Measurements from ENCODE around the gene HMGA1.

HMGA1 gene, protein sequence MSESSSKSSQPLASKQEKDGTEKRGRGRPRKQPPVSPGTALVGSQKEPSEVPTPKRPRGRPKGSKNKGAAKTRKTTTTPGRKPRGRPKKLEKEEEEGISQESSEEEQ

DNA sequence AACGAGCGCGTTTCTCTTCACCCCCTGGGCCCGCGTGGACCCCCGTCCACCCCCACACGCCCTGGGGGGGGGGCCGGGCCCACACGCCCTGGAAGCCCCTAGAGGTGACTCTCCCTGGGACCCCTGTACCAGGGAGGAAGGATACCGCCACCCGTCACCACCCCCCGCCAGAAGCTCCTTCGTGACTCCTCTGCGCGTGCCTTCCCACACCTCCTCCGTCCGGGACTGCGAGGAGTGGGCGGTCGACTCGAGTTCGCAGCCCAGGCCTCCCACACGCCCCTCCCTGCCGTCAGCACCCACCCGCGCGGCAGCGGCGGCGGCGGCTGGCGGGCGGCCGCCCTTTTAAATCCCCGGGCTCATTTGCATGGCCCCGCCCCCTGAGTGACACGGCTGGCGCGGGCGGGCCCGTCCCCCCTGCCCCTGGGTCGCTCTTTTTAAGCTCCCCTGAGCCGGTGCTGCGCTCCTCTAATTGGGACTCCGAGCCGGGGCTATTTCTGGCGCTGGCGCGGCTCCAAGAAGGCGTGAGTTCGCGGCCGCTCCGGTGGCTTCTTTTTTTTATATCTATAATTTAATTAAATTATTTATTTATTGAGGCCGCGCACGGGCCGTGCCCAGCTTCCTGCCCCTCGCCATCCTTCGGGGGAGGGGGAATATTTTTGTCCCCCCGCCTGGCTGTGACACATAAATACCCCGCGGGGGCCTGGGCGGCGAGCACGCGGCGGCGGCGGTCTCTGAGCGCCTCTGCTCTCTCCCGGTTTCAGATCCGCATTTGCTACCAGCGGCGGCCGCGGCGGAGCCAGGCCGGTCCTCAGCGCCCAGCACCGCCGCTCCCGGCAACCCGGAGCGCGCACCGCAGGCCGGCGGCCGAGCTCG lies at the start of gene HMGA1:
TSS of gene HMGA1 (plus strand) at position 431 of the 873 bp plus-strand sequence. CDS start 3,908 bp downstream, outside the sequence.
- peak; percentile 74 to 78 (median 76) for DNase-seq (ENCODE audit: low read depth in 2 of 3, low spot score in 2 of 3)

DNA sequence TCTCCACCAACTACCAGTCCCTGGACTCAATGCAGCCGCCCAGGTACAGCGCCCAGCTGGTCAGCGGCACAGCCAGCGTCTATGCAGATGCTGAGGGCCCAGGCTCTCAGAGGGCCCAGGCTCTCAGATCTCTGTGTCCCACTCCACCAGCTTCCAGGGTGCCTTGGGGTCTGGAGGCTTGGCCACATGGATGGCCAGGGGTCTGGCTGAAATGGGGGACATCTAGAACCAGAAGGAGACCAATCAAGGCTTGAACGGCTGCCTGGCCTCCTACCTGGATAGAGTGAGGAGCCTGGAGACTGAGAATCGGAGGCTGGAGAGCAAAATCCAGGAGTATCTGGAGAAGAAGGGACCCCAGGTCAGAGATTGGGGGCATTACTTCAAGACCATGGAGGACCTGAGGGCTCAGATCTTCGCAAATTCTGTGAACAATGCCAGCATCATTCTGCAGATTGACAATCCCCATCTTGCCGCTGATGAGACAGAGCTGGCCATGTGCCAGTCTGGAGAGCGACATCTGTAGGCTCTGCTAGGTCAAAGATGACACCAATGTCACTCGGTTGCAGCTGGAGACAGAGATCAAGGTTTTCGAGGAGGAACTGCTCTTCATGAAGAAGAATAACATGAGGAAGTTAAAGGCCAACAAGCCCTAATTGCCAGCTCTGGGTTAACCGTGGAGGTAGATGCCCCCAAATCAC lies 46.7 kb upstream of the HMGA1 start:
- no peak for DNase-seq (ENCODE audit: low read depth in 2 of 3, low spot score in 2 of 3)

GRCh38 chr6:34190504-34191122 lies 46.1 kb upstream of the HMGA1 start:
- DNase-seq (ENCODE audit: low read depth in 2 of 3, low spot score in 2 of 3): no peak

GRCh38 chr6:34194772-34195171 lies 41.9 kb upstream of the HMGA1 start:
- no peak for DNase-seq (ENCODE audit: low read depth in 2 of 3, low spot score in 2 of 3)

GRCh38 chr6:34195726-34196115 lies 41.0 kb upstream of the HMGA1 start:
- no peak for DNase-seq (ENCODE audit: low read depth in 2 of 3, low spot score in 2 of 3)

- DNase-seq (ENCODE audit: low read depth in 2 of 3, low spot score in 2 of 3): peak; percentile 71 to 91 (median 84)
Measured at GRCh38 chr6:34196116-34196832, 40.4 kb upstream of the HMGA1 start.

- DNase-seq (ENCODE audit: low read depth in 2 of 3, low spot score in 2 of 3): no peak
Measured at GRCh38 chr6:34196833-34197195, 39.9 kb upstream of the HMGA1 start.

DNA sequence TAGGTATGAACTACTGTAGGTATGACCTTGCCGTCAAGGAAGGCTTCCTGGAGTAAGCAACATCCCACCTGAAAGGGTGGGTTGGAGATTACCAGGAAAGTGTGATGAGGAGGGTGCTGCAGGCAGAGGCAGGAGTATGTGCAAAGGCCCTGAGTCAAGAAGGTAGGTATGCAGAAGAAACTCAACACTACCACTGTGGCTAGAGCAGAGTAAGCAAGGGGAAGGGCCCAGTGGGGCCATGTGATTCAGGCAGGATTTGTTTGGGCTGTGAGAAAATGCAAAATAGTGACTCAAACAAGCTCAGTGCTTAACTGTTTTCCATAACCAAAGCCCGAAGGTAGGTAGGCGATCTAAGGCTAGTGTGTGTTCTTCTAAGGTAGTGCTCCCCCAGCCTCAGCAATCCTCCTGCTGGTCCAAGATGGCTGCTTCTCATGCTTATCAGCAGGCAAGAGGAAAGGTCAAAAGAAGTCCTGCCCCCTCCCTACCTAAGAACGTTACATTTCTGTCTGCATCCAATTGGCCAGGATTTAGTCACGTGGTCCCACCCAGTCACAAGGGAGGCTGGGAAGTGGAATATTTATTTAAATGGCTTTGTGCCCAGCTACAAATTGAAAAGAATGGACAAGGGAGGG lies 36.2 kb upstream of the HMGA1 start:
- DNase-seq (ENCODE audit: low read depth in 2 of 3, low spot score in 2 of 3): no peak

GRCh38 chr6:34201455-34202107 lies 35.1 kb upstream of the HMGA1 start:
- DNase-seq (ENCODE audit: low read depth in 2 of 3, low spot score in 2 of 3): no peak

DNA sequence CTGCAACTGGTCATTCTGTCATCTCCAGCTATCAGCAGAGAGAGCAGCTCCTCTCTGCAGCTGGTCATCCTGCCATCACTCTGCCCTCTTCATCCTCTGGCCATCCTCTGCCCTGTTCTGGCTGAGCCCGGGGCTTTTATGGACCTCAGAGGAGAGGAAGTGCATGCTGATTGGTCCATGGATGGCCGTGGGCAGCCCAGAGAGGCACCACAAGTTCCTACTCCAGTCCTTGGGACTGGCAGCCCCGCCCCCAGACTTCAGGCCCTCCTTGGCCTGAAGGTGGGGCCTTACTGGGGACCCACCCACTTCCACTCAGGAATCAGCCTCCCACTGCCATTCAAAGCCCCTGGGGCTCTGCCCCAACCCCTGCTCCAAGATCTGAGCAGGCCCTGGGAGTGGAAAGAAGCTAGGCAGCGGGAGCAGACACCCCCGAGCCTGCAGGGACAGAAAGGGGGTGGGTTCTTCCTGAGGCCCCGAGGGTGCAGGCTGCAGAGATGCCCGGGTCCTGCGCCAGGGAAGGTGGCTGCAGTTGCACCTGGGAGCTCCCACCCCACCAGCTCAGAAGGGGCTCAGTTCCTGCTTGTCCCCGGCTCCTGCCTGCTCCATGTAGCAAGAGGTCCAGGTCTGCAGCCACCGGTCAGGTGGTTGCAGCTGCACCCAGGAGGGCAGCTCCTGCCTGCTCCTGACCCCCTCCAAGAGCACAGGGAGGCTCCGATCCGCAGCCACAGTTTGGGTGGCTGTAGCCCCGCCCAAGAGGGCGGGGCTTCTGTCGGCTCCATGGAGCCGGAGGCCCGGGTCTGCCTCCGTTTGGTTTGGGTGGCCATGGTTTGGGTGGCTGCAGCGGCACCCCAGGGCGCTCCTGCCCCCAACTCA lies 34.1 kb upstream of the HMGA1 start:
- no peak for DNase-seq (ENCODE audit: low read depth in 2 of 3, low spot score in 2 of 3)

- DNase-seq (ENCODE audit: low read depth in 2 of 3, low spot score in 2 of 3): no peak
Measured at GRCh38 chr6:34204693-34205092, 32.0 kb upstream of the HMGA1 start.

- DNase-seq (ENCODE audit: low read depth in 2 of 3, low spot score in 2 of 3): no peak
Measured at GRCh38 chr6:34205466-34205865, 31.2 kb upstream of the HMGA1 start.

DNA sequence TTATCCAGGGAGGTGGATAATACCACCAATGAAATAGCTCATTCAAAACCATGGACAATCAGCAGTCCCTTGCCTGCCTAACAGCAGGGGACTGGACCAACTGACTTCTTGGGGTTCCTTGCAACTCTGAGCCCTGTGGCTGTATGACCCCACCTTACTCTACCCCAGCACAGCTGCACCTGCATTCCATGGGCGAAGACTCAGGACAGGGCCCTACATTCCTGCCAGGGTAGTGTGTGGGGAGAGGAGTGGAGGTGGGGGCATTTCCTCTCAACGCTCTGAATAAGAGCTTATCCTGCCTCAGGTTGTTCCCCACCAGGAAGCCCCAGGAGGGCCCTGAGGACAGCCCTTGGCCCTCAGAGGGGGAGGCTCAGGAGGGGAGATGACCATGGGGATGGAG lies 30.8 kb upstream of the HMGA1 start:
- DNase-seq (ENCODE audit: low read depth in 2 of 3, low spot score in 2 of 3): no peak

DNA sequence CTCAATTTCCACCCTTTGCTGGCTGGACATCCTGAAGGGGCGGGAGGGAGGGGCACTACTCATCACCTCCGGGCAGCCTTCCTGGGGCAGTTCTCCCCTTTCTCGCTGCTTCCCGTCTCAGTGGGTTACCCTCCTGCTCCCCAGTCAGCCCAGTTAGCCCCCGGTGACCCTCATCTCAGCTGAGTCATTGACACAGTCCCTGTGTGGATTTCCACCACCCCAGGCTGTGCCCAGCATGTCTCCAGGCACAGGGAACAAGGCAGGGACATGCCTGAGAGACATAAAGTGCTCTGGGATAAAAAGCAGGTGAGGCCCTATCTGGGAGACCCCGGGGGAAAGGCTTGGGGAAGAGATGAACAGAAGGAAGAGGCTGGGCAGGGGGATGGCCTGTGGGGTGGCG lies 29.9 kb upstream of the HMGA1 start:
- no peak for DNase-seq (ENCODE audit: low read depth in 2 of 3, low spot score in 2 of 3)

DNA sequence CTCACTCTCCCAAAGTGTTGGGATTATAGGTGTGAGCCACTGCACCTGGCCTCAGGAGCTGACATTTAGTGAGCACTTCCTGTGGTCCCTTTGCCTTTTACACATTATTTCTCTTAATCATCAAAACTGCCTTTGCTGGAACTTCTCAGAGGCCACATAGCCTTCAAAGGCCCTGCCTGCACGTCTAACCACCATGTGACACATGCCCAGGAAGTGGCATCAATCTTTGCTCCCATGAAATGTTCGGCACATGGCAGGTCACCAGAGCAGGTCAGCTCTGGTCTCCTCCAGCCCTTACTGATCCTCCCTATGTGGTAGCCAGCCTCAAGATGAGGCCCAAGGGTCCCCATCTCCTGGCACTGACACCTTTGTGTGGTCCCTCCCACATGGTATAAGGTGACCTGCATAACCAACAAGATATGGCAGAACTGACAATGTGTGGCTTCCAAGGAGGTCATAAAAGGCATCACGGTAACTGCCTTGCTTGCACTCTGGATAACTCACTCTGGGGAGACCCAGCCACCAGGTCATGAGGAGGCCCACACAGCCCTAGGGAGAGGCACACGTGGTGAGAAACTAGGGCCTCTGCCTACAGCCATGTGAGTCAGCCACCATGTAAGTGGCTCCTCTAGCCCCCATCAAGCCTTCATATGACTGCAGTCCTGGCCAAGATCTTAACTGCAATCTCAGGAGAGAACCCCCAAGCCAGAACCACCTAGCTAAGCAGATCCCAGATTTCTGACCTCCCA lies 28.8 kb upstream of the HMGA1 start:
- DNase-seq (ENCODE audit: low read depth in 2 of 3, low spot score in 2 of 3): no peak

GRCh38 chr6:34213772-34214171 lies 22.9 kb upstream of the HMGA1 start:
- no peak for DNase-seq (ENCODE audit: low read depth in 2 of 3, low spot score in 2 of 3)

DNA sequence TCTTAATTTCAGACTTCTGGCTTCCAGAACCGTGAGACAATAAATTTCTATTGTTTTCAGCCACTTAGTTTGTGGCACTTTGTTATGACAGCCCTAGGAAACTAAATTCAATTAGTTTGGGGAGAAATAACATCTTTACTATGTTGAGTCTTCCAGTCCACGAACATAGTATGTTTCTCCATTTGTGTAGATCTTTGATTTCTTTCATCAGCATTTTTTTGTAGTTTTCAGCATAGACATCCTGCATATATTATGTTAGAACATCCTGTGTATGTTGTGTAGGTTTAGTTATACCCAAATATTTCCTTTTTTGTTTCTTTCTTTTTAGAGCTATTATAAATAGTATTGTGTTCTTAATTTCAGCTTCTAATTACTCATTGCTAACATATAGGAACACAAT lies 18.0 kb upstream of the HMGA1 start:
- no peak for DNase-seq (ENCODE audit: low read depth in 2 of 3, low spot score in 2 of 3)

DNA sequence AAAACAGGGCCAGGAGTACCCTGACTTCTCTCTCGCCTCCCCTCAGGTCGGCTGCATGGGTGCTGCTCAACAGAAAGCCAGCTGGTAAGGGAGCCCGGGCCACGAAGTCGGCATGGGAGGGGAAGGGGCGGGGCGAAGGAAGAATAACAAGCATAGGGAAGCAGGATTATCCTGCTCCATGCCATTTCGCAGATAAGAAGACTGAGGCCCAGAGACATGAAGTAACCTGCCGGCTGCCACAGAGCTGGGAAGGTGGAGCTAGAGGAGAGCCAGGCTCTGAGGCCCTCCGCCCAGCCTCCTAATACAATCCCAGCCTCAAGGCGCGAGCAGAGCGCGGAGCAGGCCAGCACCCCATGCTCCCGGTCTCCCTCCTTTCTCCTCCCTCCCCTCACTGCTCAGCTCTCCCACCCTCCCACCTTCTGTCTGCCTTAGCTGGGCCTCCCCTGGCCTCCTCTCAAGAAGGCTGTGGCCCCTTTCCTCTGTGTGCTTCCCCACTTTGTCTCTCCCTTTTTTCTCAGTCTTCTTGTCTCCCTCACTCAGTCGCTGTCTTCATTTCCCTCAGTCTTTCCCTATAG lies 13.2 kb upstream of the HMGA1 start:
- no peak for DNase-seq (ENCODE audit: low read depth in 2 of 3, low spot score in 2 of 3)

Measured in activated CD8-positive, alpha-beta memory T cell treated with anti-CD3 and anti-CD28 coated beads for 48 hours (primary cell).